ENCODE measurements around the gene PYY.

- no peak for TF ChIP-seq GATA2 (IDR thresholded peaks at IDR 0.05; ENCODE audit: low read depth, low read length)
- TF ChIP-seq GATA3 (IDR thresholded peaks at IDR 0.05; ENCODE audit: low read depth, low read length), result no peak
Observed at GRCh38 chr17:44001461-44001920, 47.8 kb upstream of the PYY start.
